Activated CD8-positive, alpha-beta T cell treated with anti-CD3 and anti-CD28 coated beads for 36 hours (primary cell): Measurements from ENCODE around the gene NKPD1. TPM values are rescaled to one million over a fixed set of nuclear protein-coding genes. Genes with fewer than 3 reads are reported as not detected.

Experiments used
- ATAC-seq: fragments of 200-7000 bp; cut with Tn5 transposase; one replicate; pipeline ENCODE4 v1.10.0; 2021; ENCODE audit warnings: mild to moderate bottlenecking, moderate library complexity
- CTCF ChIA-PET: fragments of 350-600 bp; sonication (Branson Sonifier 250); formaldehyde crosslinking; loops from one replicate; lab custom pipeline; 2021; ENCODE audit warnings: antibody characterized with exemption; lab: Charles Lee
- POLR2A ChIA-PET: fragments of 350-600 bp; sonication (Branson Sonifier 250); formaldehyde crosslinking; loops from one replicate; lab custom pipeline; 2021; ENCODE audit warnings: antibody characterized with exemption; lab: Charles Lee
- DNase-seq: peaks from one replicate; pipeline ENCODE4 v3.0.0-alpha.2; 2020
- H3K27ac Mint-ChIP-seq: one replicate; pipeline ENCODE4 v1.8.0; 2021; ENCODE audit warnings: mild to moderate bottlenecking, mixed read lengths
- H3K27me3 Mint-ChIP-seq: one replicate; pipeline ENCODE4 v1.8.0; 2021; ENCODE audit warnings: mixed read lengths
- H3K36me3 Mint-ChIP-seq: one replicate; pipeline ENCODE4 v1.8.0; 2021; ENCODE audit warnings: low read depth, mixed read lengths
- H3K4me1 Mint-ChIP-seq: one replicate; pipeline ENCODE4 v1.8.0; 2021; ENCODE audit warnings: low read depth, mixed read lengths
- H3K4me3 Mint-ChIP-seq: one replicate; pipeline ENCODE4 v1.8.0; 2021; ENCODE audit warnings: mild to moderate bottlenecking, moderate library complexity, mixed read lengths
- H3K9me3 Mint-ChIP-seq: one replicate; pipeline ENCODE4 v1.8.0; 2021; ENCODE audit warnings: mixed read lengths
- intact Hi-C: fragments of 100-400 bp; cut with micrococcal nuclease; formaldehyde crosslinking; loops from one replicate; pipeline ENCODE4 v1.10.0; 2022
- total RNA-seq, 2 experiments: library from RNA; stranded (reverse); gene quantifications; one replicate each; pipeline ENCODE4 v1.2.3, GENCODE V29; 2021
- TF ChIP-seq, protein P1 (sequence below): fragments of 200-600 bp; IDR thresholded peaks from one replicate; pipeline ENCODE4 v1.8.0; 2022; ENCODE audit warnings: antibody characterized with exemption, mild to moderate bottlenecking

NKPD1 gene
- total RNA-seq, 2 experiments from 2014 or later: 0.07 to 0.16 TPM

DNA sequence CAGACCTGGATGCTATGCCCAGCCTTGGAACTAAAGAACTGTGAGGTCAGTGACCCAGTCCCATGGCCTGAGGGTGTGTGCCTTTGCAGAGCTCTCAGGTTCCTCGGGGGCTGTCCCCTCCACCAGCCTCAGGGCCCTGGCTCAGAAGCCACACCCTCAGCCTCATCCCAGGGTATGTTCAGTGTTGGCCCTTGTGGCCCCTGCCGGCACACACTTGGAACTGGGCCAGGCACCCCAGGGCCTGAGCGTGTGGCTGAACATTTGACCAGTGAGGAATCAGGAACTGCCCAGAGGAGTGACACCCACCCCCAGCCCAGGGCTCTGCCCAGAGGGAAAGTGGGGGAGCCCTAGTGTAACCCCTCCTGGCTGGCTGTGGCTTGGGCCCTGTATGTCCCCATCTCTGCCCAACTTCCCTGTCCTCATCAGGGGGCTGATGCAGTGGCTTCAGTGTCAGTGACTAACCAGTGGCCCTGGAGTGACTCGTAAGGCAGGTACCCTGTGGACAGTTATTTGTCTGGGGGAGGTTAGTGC lies 10.0 kb downstream of the NKPD1 start:
- intact Hi-C loops: no loop called here
- Mint-ChIP-seq H3K9me3 (peaks cover 2% of the 10 kb centered on the region), H3K36me3 (peaks cover 9% of the 10 kb centered on the region), H3K4me1 (peaks cover 25% of the 10 kb centered on the region), H3K27me3 (peaks cover 21% of the 10 kb centered on the region), H3K27ac (no peak overlapping the region), H3K4me3 (no peak overlapping the region)
- TF ChIP-seq, protein P1, sequence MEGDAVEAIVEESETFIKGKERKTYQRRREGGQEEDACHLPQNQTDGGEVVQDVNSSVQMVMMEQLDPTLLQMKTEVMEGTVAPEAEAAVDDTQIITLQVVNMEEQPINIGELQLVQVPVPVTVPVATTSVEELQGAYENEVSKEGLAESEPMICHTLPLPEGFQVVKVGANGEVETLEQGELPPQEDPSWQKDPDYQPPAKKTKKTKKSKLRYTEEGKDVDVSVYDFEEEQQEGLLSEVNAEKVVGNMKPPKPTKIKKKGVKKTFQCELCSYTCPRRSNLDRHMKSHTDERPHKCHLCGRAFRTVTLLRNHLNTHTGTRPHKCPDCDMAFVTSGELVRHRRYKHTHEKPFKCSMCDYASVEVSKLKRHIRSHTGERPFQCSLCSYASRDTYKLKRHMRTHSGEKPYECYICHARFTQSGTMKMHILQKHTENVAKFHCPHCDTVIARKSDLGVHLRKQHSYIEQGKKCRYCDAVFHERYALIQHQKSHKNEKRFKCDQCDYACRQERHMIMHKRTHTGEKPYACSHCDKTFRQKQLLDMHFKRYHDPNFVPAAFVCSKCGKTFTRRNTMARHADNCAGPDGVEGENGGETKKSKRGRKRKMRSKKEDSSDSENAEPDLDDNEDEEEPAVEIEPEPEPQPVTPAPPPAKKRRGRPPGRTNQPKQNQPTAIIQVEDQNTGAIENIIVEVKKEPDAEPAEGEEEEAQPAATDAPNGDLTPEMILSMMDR: no peak
- DNase-seq (no peak), ATAC-seq (no peak)
- ChIA-PET POLR2A (interaction anchor here (1.0 kb wide), 1 partner anchor 11 kb away, joined by 3 read pairs; no protein-coding TSS in a partner anchor), CTCF (interaction anchor here (2.8 kb wide), 1 partner anchor 26 kb away, joined by 11 read pairs; no protein-coding TSS in a partner anchor)

DNA sequence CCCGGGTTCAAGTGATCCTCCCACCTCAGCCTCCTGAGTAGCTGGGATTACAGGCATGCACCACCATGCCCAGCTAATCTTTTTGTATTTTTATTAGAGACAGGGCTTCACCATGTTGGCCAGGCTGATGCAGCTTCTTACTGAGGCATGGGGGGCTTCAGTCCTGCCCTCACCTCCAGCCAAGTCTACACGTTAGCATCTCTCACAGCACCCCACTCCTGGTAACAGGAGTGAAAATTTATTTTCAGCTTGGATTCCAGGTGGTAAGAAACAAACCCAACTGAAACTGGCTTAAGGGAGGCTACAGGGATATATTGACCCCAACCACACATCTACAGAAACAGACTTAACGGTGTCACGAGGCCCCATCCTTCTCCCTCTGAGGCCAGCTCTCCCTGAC lies 10.6 kb downstream of the NKPD1 start:
- DNase-seq (no peak), ATAC-seq (no peak)
- H3K27me3 Mint-ChIP-seq: peaks cover 18% of the 10 kb centered on the region
- peaks cover 25% of the 10 kb centered on the region for H3K4me1 Mint-ChIP-seq
- H3K9me3 Mint-ChIP-seq: peaks cover 2% of the 10 kb centered on the region
- TF ChIP-seq, protein P1: no peak
- ChIA-PET POLR2A (interaction anchor here (0.6 to 1.5 kb wide), 4 partner anchors 8 to 122 kb away, joined by 3 to 4 read pairs (median 4); partner anchors contain the start of genes CLASRP and PPP1R37), CTCF (interaction anchor here (1.3 to 2.8 kb wide), 3 partner anchors 25 to 189 kb away, joined by 3 to 11 read pairs (median 4); no protein-coding TSS in a partner anchor)
- intact Hi-C loops: no loop called here
- no peak overlapping the region for H3K4me3 Mint-ChIP-seq
- H3K36me3 Mint-ChIP-seq: peaks cover 9% of the 10 kb centered on the region
- no peak overlapping the region for H3K27ac Mint-ChIP-seq

DNA sequence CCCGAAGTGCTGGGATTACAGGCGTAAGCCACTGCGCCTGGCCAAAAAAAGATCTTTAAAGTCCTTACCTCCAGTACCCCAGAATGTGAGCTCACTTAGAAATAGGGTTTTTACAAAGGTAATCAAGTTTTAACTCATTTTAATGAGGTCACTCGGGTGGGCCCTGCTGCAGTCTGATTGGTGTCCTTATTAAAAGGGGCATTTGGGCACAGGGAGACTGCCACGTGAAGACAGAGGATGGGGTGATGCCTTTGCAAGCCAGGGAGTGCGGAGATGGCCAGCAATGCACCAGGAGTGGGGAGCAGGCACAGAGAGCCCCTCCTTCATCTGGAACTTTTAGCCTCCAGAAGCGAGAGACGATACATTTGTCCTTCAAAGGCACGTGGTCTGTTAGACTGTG lies 11.7 kb downstream of the NKPD1 start:
- TF ChIP-seq, protein P1: no peak
- CTCF ChIA-PET: interaction anchor here (1.0 to 2.8 kb wide), 4 partner anchors 24 to 190 kb away, joined by 3 to 11 read pairs (median 4); no protein-coding TSS in a partner anchor
- H3K4me1 Mint-ChIP-seq: peaks cover 21% of the 10 kb centered on the region
- no peak overlapping the region for H3K27ac Mint-ChIP-seq
- intact Hi-C loops: no loop called here
- peaks cover 9% of the 10 kb centered on the region for H3K36me3 Mint-ChIP-seq
- no peak overlapping the region for H3K4me3 Mint-ChIP-seq
- no peak for DNase-seq
- ATAC-seq: no peak
- peaks cover 14% of the 10 kb centered on the region for H3K27me3 Mint-ChIP-seq
- POLR2A ChIA-PET: interaction anchor here (0.8 to 1.5 kb wide), 3 partner anchors 12 to 110 kb away, joined by 3 to 4 read pairs (median 3); partner anchors contain the start of gene CLASRP
- peaks cover 2% of the 10 kb centered on the region for H3K9me3 Mint-ChIP-seq

DNA sequence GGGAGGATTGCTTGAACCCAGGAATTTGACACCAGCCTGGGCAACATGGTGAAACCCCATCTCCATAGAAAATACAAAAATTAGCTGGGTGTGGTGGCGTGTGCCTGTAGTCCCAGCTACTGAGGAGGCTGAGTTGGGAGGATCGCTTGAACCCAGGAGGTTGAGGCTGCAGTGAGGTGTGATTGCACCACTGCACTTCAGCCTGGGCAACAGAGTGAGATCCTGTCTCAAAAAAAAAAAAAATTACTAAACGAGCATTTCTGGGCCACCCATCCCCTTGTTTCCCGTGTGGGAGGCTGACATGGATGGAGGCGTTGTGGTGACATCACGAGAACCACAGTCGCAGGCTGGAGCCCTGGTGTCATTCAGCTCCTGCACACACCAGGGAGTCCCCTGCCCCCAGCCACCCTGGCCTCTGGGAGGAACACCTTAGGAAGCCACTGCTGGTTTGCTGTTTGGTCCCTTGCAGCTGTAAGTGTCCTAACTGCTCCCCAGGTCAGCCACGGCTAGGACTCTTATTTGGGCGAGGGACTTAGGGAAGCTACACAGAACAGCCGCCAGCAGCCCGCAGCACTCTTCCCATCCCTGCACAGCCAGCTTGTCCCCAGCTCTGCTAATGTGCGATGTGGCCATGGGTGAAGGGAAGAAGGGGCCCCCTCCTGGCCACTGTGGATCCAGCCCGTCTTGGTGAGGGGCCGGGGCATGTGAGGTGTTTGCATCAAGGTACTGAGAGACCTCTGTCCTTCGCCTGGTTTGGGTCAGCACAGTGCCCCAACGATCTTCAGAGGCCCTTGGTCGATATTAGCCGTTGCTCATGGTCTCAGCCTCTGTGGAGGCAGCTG lies 12.7 kb downstream of the NKPD1 start:
- POLR2A ChIA-PET: interaction anchor here (1.0 to 1.2 kb wide), 2 partner anchors 41 to 57 kb away, joined by 3 read pairs; no protein-coding TSS in a partner anchor
- Mint-ChIP-seq H3K4me3 (no peak overlapping the region), H3K27me3 (peaks cover 10% of the 10 kb centered on the region), H3K36me3 (peaks cover 8% of the 10 kb centered on the region), H3K4me1 (peaks cover 16% of the 10 kb centered on the region), H3K27ac (no peak overlapping the region), H3K9me3 (peaks cover 2% of the 10 kb centered on the region)
- intact Hi-C loops: no loop called here
- CTCF ChIA-PET: interaction anchor here (1.0 to 2.8 kb wide), 2 partner anchors 23 to 30 kb away, joined by 3 to 11 read pairs; no protein-coding TSS in a partner anchor
- DNase-seq (no peak), ATAC-seq (no peak)
- TF ChIP-seq, protein P1: no peak
